ENCODE data around the gene CYB561D2. TPM values are rescaled to one million over a fixed set of nuclear protein-coding genes. Genes with fewer than 3 reads are reported as not detected.

The CYB561D2 gene
- total and polyA plus RNA-seq, 10 of the 15 experiments (the other 5 are each of a cell fraction or from before 2014, with no cell fraction given): 7.6 to 39.2 (median 18.8) TPM

DNA sequence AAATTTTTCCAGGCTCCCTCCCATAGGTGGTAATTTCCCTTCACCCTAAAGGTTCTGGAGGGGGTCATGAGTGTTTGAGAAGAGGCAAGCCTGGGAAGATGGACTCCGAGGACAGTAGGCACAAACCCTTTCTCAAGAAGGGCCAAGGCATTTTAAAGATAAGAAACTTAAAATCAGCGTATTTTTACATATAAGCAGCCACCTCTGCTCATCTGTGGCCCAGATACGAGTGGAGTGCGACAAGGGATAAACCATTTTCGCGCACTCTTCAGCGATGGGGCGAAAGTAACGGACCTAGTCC lies 10.6 kb upstream of the CYB561D2 start (continued):
- TF ChIP-seq ZBTB11 (CRISPR knock-in tag; IDR thresholded peaks at IDR 0.05) (no peak), PKNOX1 (IDR thresholded peaks at IDR 0.05) (no peak)
- TF ChIP-seq, protein P1, sequence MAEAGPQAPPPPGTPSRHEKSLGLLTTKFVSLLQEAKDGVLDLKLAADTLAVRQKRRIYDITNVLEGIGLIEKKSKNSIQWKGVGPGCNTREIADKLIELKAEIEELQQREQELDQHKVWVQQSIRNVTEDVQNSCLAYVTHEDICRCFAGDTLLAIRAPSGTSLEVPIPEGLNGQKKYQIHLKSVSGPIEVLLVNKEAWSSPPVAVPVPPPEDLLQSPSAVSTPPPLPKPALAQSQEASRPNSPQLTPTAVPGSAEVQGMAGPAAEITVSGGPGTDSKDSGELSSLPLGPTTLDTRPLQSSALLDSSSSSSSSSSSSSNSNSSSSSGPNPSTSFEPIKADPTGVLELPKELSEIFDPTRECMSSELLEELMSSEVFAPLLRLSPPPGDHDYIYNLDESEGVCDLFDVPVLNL (IDR thresholded peaks at IDR 0.05; ENCODE audit: low read depth, low read length): no peak
- TF ChIP-seq, protein P2, sequence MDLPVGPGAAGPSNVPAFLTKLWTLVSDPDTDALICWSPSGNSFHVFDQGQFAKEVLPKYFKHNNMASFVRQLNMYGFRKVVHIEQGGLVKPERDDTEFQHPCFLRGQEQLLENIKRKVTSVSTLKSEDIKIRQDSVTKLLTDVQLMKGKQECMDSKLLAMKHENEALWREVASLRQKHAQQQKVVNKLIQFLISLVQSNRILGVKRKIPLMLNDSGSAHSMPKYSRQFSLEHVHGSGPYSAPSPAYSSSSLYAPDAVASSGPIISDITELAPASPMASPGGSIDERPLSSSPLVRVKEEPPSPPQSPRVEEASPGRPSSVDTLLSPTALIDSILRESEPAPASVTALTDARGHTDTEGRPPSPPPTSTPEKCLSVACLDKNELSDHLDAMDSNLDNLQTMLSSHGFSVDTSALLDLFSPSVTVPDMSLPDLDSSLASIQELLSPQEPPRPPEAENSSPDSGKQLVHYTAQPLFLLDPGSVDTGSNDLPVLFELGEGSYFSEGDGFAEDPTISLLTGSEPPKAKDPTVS (IDR thresholded peaks at IDR 0.05; ENCODE audit: low read depth, low read length): no peak

Measured in GM12878 (cell line).